ENCODE measurements around the gene METTL24.
"Not testable (repeated sequence)": the region's sequence is repeated elsewhere in the genome, so short reads cannot be mapped to it uniquely, and the experiment has no call there.

The METTL24 gene

GRCh38 chr6:110307368-110307767 lies 50.8 kb downstream of the METTL24 start:
- DNase-seq: no peak

GRCh38 chr6:110305832-110306231 lies 52.3 kb downstream of the METTL24 start:
- DNase-seq: not testable (repeated sequence)

GRCh38 chr6:110303692-110304091 lies 54.5 kb downstream of the METTL24 start:
- DNase-seq: not testable (repeated sequence)

GRCh38 chr6:110298916-110299315 lies 59.2 kb downstream of the METTL24 start:
- DNase-seq: no peak

GRCh38 chr6:110298411-110298810 lies 59.7 kb downstream of the METTL24 start:
- no peak for DNase-seq

- peak in 1 of 2 experiments; percentile 28 for DNase-seq
These were observed 61.7 kb downstream of the METTL24 start for GRCh38 chr6:110296241-110297025.

- peak in 1 of 2 experiments; percentile 1 for DNase-seq
These were observed 62.5 kb downstream of the METTL24 start for GRCh38 chr6:110295451-110296165.

- no peak for DNase-seq
These were observed 70.4 kb downstream of the METTL24 start for GRCh38 chr6:110287462-110288341.

- DNase-seq: no peak
These were observed 72.7 kb downstream of the METTL24 start for GRCh38 chr6:110285306-110286060.

GRCh38 chr6:110284855-110285254 lies 73.3 kb downstream of the METTL24 start:
- no peak for DNase-seq

GRCh38 chr6:110283657-110284056 lies 74.5 kb downstream of the METTL24 start:
- DNase-seq: no peak

- no peak for DNase-seq
These were observed 75.7 kb downstream of the METTL24 start for GRCh38 chr6:110282412-110282811.

- DNase-seq: no peak
These were observed 81.0 kb downstream of the METTL24 start for GRCh38 chr6:110277100-110277665.

GRCh38 chr6:110272781-110273180 lies 85.4 kb downstream of the METTL24 start:
- DNase-seq: not testable (repeated sequence)

GRCh38 chr6:110271732-110272022 lies 86.5 kb downstream of the METTL24 start:
- DNase-seq: no peak

GRCh38 chr6:110270165-110270564 lies 88.0 kb downstream of the METTL24 start:
- no peak for DNase-seq

GRCh38 chr6:110269623-110270022 lies 88.5 kb downstream of the METTL24 start:
- no peak for DNase-seq

- no peak for DNase-seq
These were observed 91.2 kb downstream of the METTL24 start for GRCh38 chr6:110266996-110267395.

- no peak for DNase-seq
These were observed 92.9 kb downstream of the METTL24 start for GRCh38 chr6:110265273-110265672.

GRCh38 chr6:110256366-110256765 lies 101.8 kb downstream of the METTL24 start:
- no peak for DNase-seq

- DNase-seq: no peak
These were observed 102.9 kb downstream of the METTL24 start for GRCh38 chr6:110255211-110255750.

GRCh38 chr6:110250838-110251237 lies 107.3 kb downstream of the METTL24 start:
- DNase-seq: no peak

Measured in NCI-H187 (cell line).